Stimulated activated CD8-positive, alpha-beta memory T cell treated with anti-CD3 and anti-CD28 coated beads, Interleukin-2, amount 100 ng/mL, for 1 hour (primary cell): ENCODE results near the gene CDC42BPG.
"Not testable (repeated sequence)": the region's sequence is repeated elsewhere in the genome, so short reads cannot be mapped to it uniquely, and the experiment has no call there.

Source experiments
- DNase-seq, 2 donors: peaks; one replicate each; pipeline ENCODE4 v3.0.0-alpha.2; 2020; ENCODE audit warnings: low read depth in 2 of 2

The CDC42BPG gene

DNA sequence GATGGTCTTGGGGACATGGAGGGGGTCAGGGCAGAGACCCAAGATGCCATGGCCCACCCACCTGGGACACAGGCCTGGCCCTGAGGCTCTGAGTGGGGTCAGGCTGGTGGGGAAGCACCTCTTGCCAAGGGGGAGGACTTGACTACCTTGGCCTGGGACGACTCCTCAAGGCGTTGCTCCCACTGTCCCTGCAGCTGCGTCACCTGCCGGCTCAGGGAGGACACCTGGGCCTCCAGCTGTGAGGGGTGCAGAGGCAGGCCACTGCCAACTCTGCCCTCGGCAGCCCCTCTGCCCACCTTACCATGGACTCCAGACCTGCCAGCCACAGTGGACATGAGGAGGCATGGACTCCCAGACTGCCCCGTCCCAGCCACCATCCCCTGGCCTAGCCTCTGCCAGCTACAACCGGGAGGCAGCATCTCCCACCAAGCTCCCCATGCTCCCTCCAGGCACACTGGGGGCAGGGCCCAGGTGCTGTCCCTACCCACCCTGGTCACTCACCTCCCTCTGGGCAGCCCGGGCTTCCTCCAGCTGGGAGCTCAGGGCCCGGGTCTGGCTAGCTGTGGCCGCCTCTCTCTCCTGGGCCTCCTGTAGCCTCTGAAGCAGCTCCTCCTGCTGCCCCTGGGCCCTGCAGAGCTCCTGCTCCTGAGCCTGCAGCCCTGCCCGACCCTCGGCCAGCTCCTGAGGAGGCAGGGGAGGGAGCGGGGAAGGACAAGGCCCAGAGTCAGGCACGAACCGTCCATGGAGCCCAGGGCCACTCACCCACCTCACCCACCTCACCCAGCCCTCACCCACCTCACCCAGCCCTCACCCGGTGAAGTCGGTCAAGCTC is 8.6 kb downstream of the CDC42BPG start:
- no peak for DNase-seq

DNA sequence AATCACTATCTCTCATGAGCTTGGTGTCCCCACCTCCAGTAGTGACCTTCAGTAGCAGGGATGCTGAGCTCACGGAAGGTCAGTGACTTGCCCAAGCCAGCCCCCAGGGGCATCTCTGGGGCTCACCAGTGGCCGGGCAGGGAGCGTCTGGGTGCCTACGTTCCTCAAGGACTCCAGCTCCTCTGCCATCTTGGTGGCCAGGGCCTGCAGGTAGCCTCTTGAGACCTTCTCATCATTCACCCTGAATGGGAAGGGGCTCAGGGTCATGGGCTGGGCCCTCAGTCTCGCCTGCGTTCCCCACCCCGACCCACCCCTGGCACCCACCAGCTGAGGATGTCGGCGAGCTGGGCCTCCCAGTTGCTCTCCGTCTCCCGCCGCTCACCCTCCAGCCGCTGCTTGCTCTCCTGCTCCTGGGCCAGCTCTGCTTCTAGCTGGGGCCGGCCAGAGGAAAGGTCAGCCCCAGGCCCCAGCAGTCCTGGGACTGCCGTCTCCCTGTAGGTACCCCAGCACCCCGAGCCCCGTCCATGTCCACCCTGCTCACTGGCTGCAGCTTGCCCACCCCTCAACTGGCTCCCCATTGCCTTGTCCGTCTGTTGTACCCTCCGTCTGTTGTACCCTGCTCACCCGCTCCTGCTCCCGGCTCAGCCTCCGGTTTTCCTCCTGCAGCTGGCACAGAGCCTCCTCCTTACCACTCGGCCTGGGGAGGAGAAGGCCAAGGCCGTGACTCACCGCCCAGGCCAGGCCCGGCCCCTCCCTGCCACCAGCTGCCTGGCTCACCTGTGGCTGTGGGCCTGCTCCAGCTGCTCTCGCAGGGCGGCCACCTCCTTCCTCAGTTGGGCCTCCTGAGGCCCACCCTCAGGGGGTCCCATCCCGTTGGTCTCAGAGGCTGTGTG is 9.5 kb downstream of the CDC42BPG start:
- no peak for DNase-seq

DNA sequence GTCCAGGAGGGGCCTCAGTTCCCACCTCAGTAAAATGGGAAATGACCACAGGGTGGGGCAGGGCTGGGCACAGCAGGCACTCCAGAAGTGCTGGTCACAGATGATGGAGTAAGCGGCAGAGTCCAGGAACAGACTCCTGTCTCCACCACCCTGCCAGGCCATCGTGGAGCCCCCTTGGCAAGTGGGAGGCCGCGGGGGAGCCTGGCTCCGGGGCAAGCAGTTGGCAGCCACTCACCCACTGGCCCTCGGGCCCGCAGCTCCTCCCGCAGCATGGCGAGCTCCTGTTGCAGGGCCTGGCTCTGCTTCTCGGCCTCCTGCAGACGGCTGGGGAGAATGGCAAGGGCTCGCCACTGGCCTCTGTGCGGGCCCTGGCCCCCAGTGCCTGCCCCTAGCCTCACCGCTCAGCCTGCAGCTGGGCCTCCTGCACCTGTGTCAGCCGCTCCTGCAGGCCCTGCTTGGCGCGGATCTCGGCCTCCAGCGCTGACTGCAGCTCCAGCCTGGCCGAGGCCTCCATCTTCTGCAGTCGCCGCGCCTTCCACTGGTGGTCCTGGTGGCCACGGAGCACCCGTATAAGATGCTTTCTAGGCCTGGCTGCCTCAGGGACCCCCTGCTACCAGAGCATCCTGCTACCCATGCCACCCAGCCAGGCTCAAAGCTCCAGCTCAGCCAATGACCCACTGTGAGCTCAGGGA is 10.3 kb downstream of the CDC42BPG start:
- DNase-seq: no peak

DNA sequence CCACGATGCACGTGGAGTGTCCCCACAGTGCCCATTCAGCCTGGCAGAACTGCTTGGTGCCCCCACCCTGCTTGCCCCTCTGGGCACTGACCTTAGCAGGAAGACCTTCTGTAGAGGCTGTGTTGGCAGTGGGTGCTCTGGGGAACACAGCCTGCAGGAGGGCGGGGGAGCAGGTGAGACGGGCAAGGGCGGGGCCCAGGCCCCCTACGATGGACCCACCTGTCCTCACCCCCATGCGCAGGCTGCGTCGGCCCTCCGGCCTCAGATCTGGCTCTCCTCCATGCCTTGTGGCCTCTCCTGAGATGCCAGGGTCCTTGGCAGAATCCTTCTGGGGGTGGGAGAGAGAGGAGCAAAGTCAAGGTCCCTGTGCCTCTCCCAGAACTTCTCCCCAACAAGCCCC is 10.9 kb downstream of the CDC42BPG start:
- DNase-seq: no peak

DNA sequence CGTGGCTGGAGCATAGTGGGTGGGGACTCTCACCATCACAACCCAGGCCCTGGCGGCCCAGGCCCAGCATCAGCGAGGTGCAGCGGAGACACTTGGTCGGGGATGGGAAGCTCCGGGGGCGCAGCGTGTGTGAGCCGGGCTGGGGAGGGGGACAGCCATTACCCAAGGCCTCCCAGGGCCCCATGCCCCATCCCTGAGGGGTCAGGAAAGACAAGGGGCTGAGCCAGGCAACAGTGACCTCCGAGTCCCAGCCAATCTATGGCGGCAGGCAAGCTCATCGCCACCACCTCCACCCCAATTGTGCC is 11.3 kb downstream of the CDC42BPG start:
- DNase-seq: no peak

DNA sequence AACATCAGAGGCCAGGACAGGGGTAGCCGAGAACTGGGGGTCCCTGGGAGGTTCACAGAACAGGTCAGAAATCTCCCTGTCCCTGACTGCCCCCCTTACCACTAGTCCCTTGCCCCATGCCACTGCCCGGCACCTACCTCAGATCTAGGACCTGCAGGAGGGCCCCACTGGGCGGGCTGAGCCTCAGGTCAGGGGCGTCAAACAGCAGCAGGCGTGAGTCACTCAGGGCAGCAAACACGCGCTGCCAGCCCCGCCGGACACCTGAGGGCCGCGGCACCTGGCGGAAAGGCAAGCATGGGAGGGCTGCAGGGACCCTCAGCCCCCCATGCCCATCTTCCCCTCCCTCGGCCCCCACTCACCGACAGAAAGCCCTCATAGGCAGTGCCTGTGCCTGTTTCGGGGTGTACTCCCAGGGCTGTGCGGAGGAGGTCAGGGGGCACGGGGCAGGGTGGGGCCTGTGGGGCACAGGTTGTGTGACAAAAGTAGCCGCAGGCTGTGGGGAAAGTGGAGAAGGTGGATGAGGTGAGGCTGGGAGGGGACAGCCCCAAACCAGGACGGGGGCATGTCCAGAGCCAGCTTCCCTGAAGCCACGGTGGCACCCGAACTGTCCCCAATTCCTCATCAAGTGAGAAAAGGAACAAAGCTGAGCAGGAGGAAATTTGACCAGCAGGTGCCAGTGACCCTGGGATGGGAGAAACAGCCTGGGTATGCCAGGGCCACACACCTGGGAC is 11.8 kb downstream of the CDC42BPG start:
- DNase-seq: no peak

DNA sequence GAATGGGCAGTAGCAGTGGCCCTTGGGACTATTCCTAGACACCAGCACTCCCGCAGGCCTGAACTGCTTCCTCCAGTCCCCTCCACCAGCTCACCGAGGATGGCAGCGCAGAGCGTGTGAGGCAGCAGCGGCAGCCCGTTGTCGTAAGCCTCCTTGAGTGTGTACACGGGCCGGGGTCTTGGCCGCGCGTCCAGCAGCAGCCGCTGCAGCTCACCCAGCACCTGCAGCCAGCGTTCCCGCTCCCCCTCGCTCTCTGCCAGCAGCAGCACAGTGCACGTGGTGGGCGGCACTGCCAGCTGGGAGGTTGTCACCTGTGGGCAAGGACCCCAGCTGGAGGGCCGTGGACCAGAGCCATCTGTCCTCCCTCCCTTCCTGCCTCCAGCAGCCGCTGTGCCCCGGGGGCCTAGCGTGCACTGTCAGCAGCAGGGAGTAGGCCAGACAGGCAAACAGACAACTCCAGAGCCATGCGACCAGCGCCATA is 13.0 kb downstream of the CDC42BPG start:
- DNase-seq: no peak

DNA sequence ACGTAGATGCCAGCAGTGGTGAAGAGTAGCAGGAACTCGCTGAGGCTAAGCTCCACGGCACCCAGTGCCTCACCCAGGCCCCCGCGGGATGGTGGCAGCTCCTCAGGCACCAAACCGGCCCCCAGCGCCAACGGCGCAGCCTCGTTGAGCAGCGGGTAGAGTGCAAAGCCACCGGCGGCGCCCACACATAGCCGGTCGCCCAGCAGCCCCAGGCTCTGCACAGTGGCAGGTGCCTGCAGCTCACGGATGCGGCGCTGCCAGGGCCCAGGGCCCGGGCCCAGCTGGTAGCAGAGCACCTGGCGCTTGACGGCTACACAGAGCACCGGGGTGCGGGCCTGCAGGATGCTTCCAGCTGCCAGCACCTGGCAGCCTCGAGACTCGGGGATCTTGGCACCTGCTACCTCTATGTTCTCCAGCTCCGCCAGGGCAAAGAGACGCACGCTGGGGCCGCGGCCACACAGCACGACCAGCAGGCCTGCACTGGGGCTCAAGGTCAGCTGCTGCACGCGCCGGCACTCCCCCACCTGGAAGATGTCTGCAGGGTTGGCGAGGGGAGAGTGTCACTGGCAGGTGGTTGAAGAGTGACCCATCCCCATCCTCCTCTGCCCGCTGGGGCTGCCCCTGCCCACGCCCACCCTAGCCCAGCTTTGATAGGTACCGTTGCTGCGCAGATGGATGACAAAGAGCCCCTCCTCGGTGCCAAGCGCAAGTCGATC is 14.8 kb downstream of the CDC42BPG start:
- DNase-seq: no peak

DNA sequence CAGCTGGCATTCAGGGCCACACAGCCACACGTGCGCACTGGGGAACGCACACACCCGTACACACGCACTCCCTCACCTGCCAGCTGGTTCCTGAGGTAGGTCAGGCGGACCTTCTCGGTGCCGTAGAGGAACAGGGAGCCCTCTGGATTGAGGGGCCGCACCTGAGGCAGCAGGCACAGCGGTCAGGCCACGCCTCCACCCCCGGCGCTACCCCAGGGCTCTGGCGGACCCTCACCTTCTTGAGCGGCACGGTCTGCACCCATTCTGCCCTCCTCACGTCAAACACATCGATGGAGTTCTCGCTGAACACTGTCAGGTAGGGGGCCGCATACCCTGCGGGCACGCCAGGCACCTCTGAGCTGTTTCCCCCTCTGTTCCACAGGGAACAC is 17.0 kb downstream of the CDC42BPG start:
- DNase-seq: no peak

DNA sequence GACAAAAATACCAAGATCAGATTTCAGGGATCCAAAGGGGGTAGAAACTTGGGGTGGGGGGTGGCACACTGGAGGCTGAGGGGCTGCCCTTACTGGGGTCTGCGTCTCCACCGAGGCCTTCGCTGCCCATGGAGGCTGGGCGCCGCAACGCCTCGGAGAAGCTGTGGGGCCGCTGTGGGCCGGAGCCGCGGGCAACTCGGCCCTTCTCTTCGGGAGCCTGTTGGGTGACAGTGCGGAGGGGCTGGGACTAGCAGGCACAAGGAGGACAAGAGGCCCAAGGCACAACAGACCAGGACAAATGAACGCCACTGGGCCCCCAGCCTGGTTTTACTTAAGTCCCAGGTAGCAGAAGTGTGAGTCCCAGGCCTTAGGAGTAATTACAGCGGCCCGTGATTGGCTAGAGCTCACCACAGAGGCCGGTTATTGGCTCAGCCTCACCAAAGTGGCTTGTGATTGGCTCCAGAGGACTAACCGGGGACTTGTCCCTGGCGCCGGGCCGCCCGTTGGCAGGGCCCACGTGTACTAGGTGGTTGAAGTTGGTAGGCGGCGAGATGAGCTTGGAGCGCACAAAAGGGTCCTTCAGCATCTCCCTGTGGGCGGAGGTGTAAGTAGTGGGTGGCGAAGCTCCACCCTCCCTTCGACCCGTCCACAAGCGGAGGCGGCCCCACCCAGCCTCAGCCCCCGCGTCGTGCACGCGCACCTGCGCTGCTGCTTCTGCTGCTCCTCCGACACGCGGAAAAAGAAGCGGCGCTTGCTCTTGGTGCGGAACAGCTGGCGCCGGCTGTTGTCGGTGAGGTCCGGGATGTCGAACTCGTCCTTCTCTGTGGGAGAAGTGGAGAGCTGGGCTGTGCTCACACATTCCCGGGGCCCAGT is 17.6 kb downstream of the CDC42BPG start:
- DNase-seq: no peak

DNA sequence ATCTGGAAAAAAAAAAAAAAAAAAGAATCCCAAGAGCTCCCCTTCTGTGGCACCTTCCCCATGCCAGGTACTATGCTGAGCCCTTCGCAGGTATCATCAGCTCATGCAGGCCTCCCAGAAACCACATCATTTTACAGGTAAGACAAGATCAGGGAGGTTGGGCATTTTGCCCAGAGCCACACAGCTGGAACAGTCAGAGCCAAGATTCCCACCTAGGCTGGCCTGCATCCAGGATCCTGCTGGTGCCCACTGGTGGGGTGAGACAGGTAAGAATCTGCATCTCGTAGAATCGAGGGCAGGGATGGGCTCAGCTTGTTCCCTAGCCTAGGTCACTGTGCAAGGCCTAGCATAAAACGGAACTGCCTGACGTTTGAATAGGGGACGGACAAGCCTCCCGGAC is 18.4 kb downstream of the CDC42BPG start:
- DNase-seq: no peak

DNA sequence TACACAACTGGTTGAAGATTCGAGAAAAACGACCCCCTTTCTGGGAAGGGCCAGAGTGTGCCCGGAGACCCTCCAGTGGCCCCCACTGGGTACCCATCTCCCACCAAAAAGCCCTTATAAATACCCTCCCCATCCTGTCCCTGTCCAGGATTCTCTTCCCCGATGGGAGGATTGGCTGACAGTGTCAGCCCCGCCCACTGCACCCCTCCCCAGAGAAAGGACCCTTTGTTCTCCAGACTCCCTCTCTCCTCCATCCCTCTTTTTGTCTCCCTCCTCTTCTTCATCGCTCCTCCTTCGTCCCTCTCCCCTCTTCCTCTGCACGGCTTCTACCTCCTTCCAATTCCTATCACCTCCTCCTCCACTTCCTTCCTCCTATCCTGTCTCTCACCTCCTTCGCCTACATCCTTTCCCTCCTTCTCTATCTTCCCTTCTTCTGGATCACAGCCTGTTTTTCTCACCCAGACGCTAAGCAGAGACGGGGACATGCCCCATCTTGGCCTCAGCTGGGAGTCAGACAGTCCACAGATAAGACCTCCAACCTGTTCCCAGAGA is 20.8 kb downstream of the CDC42BPG start:
- DNase-seq: no peak

DNA sequence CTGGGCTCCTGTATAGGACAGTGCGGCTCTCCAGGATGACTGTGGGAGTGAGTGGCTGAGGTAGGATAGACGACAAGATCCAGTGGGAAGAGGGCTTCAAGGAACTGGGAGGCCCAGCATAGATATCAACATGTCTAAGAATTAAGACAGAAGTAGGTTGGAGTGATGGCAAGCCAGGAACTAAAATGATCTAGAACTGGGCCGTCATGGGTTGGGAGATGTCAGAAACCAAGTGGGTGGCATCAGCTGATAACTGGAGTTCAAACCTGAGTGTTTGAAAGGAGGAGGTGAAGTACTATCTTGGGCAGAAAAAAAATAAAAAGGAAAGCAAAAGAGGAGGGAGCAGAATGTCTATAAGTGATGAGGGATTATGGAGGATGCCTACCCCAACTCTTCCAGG is 27.0 kb downstream of the CDC42BPG start:
- DNase-seq: no peak

DNA sequence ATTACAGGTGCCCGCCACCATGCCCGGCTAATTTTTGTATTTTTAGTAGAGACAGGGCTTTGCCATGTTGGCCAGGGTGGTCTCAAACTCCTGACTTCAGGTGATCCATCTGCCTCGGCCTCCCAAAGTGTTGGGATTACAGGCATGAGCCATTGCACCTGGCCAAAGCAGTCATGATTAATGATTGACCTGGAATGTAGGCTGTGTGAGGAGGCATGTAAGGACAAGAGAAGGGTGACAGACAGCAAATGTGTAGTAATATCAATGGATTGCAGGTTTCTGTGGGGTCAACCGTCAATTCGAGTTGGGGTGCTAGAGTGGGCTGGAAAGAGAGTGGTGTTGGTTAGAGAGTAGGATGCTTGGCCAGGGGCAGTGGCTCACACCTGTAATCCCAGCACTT is 29.0 kb downstream of the CDC42BPG start:
- not testable (repeated sequence) for DNase-seq

DNA sequence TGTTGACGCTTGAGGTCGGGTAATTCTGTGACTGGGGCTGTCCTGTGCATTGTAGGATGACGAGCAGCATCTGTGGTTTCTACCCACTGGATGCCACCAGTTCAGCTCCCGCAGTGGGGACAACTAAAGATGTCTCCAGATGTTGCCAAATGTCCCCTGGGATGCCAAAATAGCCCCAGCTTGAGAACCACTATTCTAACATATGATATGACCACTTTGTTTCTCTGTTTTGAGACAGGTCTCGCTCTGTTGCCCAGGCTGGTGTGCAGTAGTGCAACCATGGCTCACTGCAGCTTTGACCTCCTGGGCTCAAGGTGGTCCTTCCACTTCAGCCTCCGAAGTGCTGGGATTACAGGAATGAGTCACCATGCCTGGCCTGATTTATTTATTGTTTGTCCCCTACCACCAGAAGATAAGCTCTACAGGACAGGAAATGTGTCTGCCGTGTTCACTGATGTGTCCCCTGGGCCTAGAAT is 29.7 kb downstream of the CDC42BPG start:
- DNase-seq: no peak

DNA sequence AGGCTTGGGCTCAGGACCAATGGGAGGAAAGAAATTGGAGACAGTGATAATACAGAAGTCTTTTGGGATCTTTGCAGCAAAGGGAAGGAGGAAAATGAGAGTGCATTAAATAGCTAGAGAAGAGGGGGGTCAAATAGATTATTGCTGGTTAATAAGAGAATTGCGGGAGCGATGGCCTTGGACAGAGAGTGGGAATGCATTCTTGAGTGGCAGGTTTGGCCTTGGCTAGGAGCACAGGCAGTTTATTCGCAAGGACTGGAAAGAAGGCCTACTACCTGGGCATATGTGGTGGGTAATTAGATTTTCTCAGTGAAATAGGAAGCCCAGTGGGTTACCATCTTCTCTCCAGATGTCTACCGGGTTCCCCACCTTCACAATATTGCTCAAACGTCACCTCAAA is 30.6 kb downstream of the CDC42BPG start:
- DNase-seq: no peak

DNA sequence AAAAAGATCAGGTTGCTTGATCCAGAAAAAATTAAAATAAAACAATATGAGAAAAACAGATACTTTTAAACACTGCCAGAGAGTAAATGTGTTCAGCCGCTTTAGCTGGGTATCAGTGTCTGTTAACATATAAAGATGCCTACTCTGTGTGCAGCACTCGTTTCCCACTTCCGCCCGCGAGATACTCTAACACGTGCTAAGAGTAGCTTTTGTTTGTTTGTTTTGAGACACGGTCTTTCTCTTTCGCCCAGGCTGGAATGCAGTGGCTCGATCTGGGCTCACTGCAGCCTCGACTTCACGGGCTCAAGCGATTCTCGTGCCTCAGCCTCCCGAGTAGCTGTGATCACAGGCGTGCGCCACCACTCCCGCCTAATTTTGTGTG is 33.6 kb downstream of the CDC42BPG start:
- DNase-seq: peak in 1 of 2 donors; percentile 29

DNA sequence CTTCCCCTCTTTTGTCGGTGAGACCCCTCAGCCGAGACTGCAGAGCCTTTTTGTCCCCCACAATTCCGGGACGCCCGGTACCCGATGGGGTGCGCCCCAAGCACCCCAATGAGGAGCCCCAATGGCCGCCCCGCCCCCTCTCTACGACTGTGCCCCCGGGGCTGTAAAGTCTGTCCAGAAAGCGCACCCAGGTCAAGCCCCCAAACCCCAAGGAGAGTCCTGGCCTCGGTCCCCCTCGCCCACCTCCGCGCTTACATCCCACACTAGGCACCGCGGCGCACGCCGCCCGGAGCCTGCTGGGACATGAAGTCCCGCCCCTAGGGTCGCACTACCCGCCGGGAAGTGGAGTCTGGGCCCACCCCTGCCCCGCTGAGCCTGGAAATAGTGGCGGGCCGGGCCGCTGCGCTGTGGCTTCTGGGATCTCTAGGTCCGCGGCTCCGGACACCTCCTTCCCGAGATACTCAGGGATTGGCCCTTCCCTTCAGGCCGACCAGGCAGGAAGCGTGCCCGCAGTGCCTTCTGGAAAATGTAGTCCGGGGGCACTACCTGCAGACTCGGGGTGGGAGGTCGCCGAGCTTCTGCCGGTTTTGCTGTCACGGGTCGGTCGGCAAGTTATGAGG is 34.1 kb downstream of the CDC42BPG start, which contains the start of gene MEN1:
Gene MEN1 (minus strand): TSS at position 281 of the 620 bp plus-strand sequence. CDS start 442 bp downstream, outside the sequence.
- DNase-seq: peak; percentile 49

DNA sequence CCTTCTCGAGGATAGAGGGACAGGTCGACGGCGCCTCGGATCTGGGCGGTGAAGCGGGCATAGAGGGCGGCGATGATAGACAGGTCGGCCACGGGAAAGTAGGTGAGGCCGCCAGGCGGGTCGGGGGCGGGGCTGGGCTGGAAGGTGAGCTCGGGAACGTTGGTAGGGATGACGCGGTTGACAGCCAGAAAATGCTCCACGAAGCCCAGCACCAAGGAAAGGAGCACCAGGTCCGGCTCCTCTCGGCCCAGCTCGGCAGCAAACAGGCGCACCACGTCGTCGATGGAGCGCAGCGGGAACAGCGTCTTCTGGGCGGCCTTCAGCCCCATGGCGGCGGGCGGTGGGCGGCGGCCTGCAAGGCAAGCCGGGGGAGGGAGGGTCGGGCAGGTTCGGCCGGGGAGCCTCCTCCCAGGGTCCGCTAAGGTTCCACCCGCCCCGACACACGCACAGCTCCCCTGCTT is 34.6 kb downstream of the CDC42BPG start:
- no peak for DNase-seq
